22Rv1 (cell line): ENCODE measurements around the gene GPNMB.

Experiments used
- ZFX ChIP-seq: fragments of 450-650 bp; IDR thresholded peaks from 2 replicates; pipeline ENCODE4 v1.6.1; 2017; ENCODE audit warnings: antibody characterized with exemption, borderline replicate concordance
- TF ChIP-seq, protein P1 (sequence below): fragments of 450-650 bp; IDR thresholded peaks from 2 replicates; pipeline ENCODE4 v1.5.1; 2017; ENCODE audit warnings: mild to moderate bottlenecking

DNA sequence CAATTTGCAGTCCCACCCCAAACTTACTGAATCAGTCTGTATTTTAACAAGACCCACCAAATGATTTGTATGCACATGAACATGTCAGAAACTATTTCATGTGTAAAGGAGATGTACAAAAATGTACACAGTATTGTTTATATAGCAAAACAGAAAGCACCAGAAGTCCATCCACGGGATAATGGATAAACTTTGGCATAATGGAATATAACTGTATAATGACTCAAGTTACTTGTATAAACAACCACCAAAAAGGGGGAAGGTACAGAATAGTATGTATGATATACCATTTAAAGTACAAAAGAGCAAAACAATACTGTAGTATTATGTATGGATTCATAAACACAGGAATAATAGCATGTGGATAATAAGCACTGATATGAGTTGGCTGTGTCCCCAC is 42.3 kb upstream of the GPNMB start:
- TF ChIP-seq, protein P1, sequence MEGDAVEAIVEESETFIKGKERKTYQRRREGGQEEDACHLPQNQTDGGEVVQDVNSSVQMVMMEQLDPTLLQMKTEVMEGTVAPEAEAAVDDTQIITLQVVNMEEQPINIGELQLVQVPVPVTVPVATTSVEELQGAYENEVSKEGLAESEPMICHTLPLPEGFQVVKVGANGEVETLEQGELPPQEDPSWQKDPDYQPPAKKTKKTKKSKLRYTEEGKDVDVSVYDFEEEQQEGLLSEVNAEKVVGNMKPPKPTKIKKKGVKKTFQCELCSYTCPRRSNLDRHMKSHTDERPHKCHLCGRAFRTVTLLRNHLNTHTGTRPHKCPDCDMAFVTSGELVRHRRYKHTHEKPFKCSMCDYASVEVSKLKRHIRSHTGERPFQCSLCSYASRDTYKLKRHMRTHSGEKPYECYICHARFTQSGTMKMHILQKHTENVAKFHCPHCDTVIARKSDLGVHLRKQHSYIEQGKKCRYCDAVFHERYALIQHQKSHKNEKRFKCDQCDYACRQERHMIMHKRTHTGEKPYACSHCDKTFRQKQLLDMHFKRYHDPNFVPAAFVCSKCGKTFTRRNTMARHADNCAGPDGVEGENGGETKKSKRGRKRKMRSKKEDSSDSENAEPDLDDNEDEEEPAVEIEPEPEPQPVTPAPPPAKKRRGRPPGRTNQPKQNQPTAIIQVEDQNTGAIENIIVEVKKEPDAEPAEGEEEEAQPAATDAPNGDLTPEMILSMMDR = no peak
- TF ChIP-seq ZFX = no peak
